22Rv1 (cell line): ENCODE results near the gene DUSP16.

Source experiments
- ZFX ChIP-seq: fragments of 450-650 bp; IDR thresholded peaks from 2 replicates; pipeline ENCODE4 v1.6.1; 2017; ENCODE audit warnings: antibody characterized with exemption, borderline replicate concordance
- TF ChIP-seq, protein P1 (sequence below): fragments of 450-650 bp; IDR thresholded peaks from 2 replicates; pipeline ENCODE4 v1.5.1; 2017; ENCODE audit warnings: mild to moderate bottlenecking

DNA sequence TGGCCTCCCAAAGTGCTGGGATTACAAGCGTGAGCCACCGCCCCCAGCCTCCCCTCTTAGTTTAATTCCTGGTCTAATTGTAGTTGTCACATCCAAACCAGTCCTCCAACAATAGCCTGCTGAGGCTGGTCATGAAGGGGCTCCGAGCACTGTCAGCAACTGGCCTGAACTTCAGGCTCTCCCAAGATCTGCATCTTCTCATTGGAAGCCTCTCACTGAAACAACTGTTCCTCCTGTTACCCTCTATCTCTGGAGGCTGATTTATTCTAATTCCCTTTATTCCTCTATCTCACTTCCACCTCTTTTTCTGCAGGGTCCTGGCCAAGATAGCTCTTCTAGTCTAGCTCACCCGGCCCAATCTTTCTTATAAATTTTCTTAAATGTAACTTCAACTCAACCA, 89.4 kb downstream of the DUSP16 start:
- TF ChIP-seq, protein P1, sequence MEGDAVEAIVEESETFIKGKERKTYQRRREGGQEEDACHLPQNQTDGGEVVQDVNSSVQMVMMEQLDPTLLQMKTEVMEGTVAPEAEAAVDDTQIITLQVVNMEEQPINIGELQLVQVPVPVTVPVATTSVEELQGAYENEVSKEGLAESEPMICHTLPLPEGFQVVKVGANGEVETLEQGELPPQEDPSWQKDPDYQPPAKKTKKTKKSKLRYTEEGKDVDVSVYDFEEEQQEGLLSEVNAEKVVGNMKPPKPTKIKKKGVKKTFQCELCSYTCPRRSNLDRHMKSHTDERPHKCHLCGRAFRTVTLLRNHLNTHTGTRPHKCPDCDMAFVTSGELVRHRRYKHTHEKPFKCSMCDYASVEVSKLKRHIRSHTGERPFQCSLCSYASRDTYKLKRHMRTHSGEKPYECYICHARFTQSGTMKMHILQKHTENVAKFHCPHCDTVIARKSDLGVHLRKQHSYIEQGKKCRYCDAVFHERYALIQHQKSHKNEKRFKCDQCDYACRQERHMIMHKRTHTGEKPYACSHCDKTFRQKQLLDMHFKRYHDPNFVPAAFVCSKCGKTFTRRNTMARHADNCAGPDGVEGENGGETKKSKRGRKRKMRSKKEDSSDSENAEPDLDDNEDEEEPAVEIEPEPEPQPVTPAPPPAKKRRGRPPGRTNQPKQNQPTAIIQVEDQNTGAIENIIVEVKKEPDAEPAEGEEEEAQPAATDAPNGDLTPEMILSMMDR = no peak
- no peak for TF ChIP-seq ZFX
